Glomerular endothelial cell (primary cell): ENCODE results near the gene HAPLN2. TPM values are rescaled to one million over a fixed set of nuclear protein-coding genes. Genes with fewer than 3 reads are reported as not detected.

Experiments
- total RNA-seq: library from RNA; depleted of rRNA; stranded (reverse); fragments of >200 nt; gene quantifications from 2 replicates; pipeline ENCODE4 v1.2.3, GENCODE V29; 2015

Gene HAPLN2
- total RNA-seq, 1 donor from 2014 or later = not detected

Other genes with a start within 250 kb of the HAPLN2 start
- gene MEF2D, start 118.6 kb upstream of the HAPLN2 start, total RNA-seq = 41.5 and 67.0 TPM in 2 replicates
- 5.7 and 14.5 TPM in 2 replicates for gene IQGAP3, start 46.9 kb upstream of the HAPLN2 start, total RNA-seq
- gene TTC24, start 39.7 kb upstream of the HAPLN2 start, total RNA-seq = not detected in 2 replicates
- gene NAXE, start 27.6 kb upstream of the HAPLN2 start, total RNA-seq = 55.4 and 76.2 TPM in 2 replicates
- gene GPATCH4, start 17.9 kb upstream of the HAPLN2 start, total RNA-seq = 10.8 and 36.9 TPM in 2 replicates
- gene BCAN, start 22.7 kb downstream of the HAPLN2 start, total RNA-seq = 0.24 TPM in 1 of 2 replicates, not detected in the other
- 250 and 276 TPM in 2 replicates for gene NES, start 58.0 kb downstream of the HAPLN2 start, total RNA-seq
- 0.35 and 0.63 TPM in 2 replicates for gene CRABP2, start 86.2 kb downstream of the HAPLN2 start, total RNA-seq
- 8.8 and 9.5 TPM in 2 replicates for gene METTL25B, start 109.1 kb downstream of the HAPLN2 start, total RNA-seq
- 18.6 and 19.5 TPM in 2 replicates for gene ISG20L2, start 109.4 kb downstream of the HAPLN2 start, total RNA-seq
- gene MRPL24, start 121.7 kb downstream of the HAPLN2 start, total RNA-seq = 48.3 and 79.0 TPM in 2 replicates
- gene HDGF, start 132.3 kb downstream of the HAPLN2 start, total RNA-seq = 169 and 184 TPM in 2 replicates
- gene PRCC, start 148.1 kb downstream of the HAPLN2 start, total RNA-seq = 51.5 and 55.0 TPM in 2 replicates
- gene SH2D2A, start 197.4 kb downstream of the HAPLN2 start, total RNA-seq = 0.44 and 0.82 TPM in 2 replicates
- gene INSRR, start 239.7 kb downstream of the HAPLN2 start, total RNA-seq = not detected in 2 replicates
- gene NTRK1, start 241.4 kb downstream of the HAPLN2 start, total RNA-seq = 0.41 TPM in 1 of 2 replicates, not detected in the other